NCI-H146 treated with DMSO at 0.1 percent for 48 hours (cell line): ENCODE data around the gene ABCB6.
"Not testable (repeated sequence)": the region's sequence is repeated elsewhere in the genome, so short reads cannot be mapped to it uniquely, and the experiment has no call there.

ENCODE experiments used
- DNase-seq: peaks from one replicate; lab custom pipeline; 2025; ENCODE audit not compliant: unreplicated experiment; lab: John Stamatoyannopoulos, UW

Gene ABCB6

GRCh38 chr2:219218732-219219701 is at the start of gene ABCB6:
ABCB6 (minus strand) TSS chr2:219218958; CDS start chr2:219218673, 285 bp downstream.
- peak; percentile 35 for DNase-seq

- no peak for DNase-seq
Observed at GRCh38 chr2:219268294-219268693, 49.5 kb upstream of the ABCB6 start.

- DNase-seq, result no peak
Observed at GRCh38 chr2:219266886-219267285, 48.1 kb upstream of the ABCB6 start.

GRCh38 chr2:219266232-219266631 is 47.5 kb upstream of the ABCB6 start:
- DNase-seq, result no peak

- DNase-seq, result no peak
Observed at GRCh38 chr2:219261024-219261855, 42.5 kb upstream of the ABCB6 start.

GRCh38 chr2:219258942-219259341 is 40.2 kb upstream of the ABCB6 start:
- not testable (repeated sequence) for DNase-seq

GRCh38 chr2:219254590-219255201 is 35.9 kb upstream of the ABCB6 start:
- no peak for DNase-seq

- DNase-seq, result peak; percentile 44
Observed at GRCh38 chr2:219253753-219254589, 35.2 kb upstream of the ABCB6 start, which contains the start of gene TUBA4A. TUBA4A (minus strand) TSS chr2:219253918; CDS start chr2:219253858, 60 bp downstream.

GRCh38 chr2:219252900-219253752 is 34.4 kb upstream of the ABCB6 start, which contains the start of gene TUBA4B:
TUBA4B (plus strand) TSS chr2:219253243; CDS start chr2:219253408, 165 bp downstream.
- peak; percentile 3 for DNase-seq

- peak; percentile 5 for DNase-seq
Observed at GRCh38 chr2:219252570-219252899, 33.8 kb upstream of the ABCB6 start.

GRCh38 chr2:219252084-219252483 is 33.3 kb upstream of the ABCB6 start:
- DNase-seq, result no peak

GRCh38 chr2:219251656-219252055 is 32.9 kb upstream of the ABCB6 start:
- no peak for DNase-seq

GRCh38 chr2:219250049-219250781 is 31.5 kb upstream of the ABCB6 start:
- no peak for DNase-seq

GRCh38 chr2:219249203-219249980 is 30.6 kb upstream of the ABCB6 start:
- no peak for DNase-seq

- DNase-seq, result no peak
Observed at GRCh38 chr2:219248845-219249202, 30.1 kb upstream of the ABCB6 start.

- DNase-seq, result no peak
Observed at GRCh38 chr2:219247678-219248642, 29.2 kb upstream of the ABCB6 start.

- no peak for DNase-seq
Observed at GRCh38 chr2:219246559-219246958, 27.8 kb upstream of the ABCB6 start.
